Natural killer cell (primary cell): ENCODE data around the gene ACCSL. TPM values are rescaled to one million over a fixed set of nuclear protein-coding genes. Genes with fewer than 3 reads are reported as not detected.

ENCODE experiments used
- ATAC-seq, 3 donors: fragments of 150-1000 bp in 2 of 3; fragments of 200-7000 bp in 1 of 3; cut with Tn5 transposase; 1 replicate in 1 of 3; 2 replicates in 2 of 3; pipeline ENCODE4 v1.10.0; 2021; ENCODE audit warnings: mild to moderate bottlenecking in 2 of 3, moderate library complexity in 2 of 3
- DNase-seq, 2 donors: peaks; one replicate each; pipeline versions ENCODE4 v3.0.0 to v3.0.0-alpha.2; 2013 to 2021; ENCODE audit warnings: mixed read lengths in 1 of 2
- H3K27ac ChIP-seq: one replicate; pipeline ENCODE4 v1.5.1; 2013; ENCODE audit warnings: mild to moderate bottlenecking, low read length
- H3K27me3 ChIP-seq: one replicate; pipeline ENCODE4 v1.6.1; 2013; ENCODE audit warnings: low read length; ENCODE audit not compliant: control insufficient read depth, insufficient read depth
- H3K36me3 ChIP-seq: one replicate; pipeline ENCODE4 v1.6.1; 2013; ENCODE audit warnings: low read length; ENCODE audit not compliant: control insufficient read depth, insufficient read depth
- H3K4me1 ChIP-seq: one replicate; pipeline ENCODE4 v1.6.1; 2013; ENCODE audit warnings: low read length; ENCODE audit not compliant: control insufficient read depth, insufficient read depth
- H3K4me3 ChIP-seq: one replicate; pipeline ENCODE4 v1.5.1; 2013; ENCODE audit warnings: low read length
- H3K9me3 ChIP-seq: one replicate; pipeline ENCODE4 v1.6.1; 2013; ENCODE audit warnings: low read length; ENCODE audit not compliant: control insufficient read depth, insufficient read depth
- H3K27ac Mint-ChIP-seq, 2 donors: one replicate each; pipeline ENCODE4 v1.8.0; 2022; ENCODE audit warnings: mild to moderate bottlenecking in 2 of 2, mixed read lengths in 2 of 2, moderate library complexity in 1 of 2
- H3K27me3 Mint-ChIP-seq, 2 donors: one replicate each; pipeline ENCODE4 v1.8.0; 2022; ENCODE audit warnings: low read depth in 2 of 2, mixed read lengths in 2 of 2
- H3K36me3 Mint-ChIP-seq: one replicate; pipeline ENCODE4 v1.8.0; 2022; ENCODE audit warnings: mixed read lengths
- H3K4me1 Mint-ChIP-seq, 2 donors: one replicate each; pipeline ENCODE4 v1.8.0; 2022; ENCODE audit warnings: mixed read lengths in 2 of 2
- H3K4me3 Mint-ChIP-seq: one replicate; pipeline ENCODE4 v1.8.0; 2022; ENCODE audit warnings: mild to moderate bottlenecking, moderate library complexity, mixed read lengths
- H3K9me3 Mint-ChIP-seq, 2 donors: one replicate each; pipeline ENCODE4 v1.8.0; 2022; ENCODE audit warnings: mixed read lengths in 2 of 2
- CTCF ChIP-seq: fragments of 200-600 bp; IDR thresholded peaks from one replicate; pipeline ENCODE4 v1.8.0; 2022; ENCODE audit warnings: antibody characterized with exemption
- WGBS: methylation state at CpG from one replicate; pipeline ENCODE4 v1.1.7; 2013; ENCODE audit warnings: missing lambda C conversion rate; ENCODE audit not compliant: insufficient coverage; 5-methylcytosine and 5-hydroxymethylcytosine counted together
- intact Hi-C: fragments of 100-400 bp; cut with micrococcal nuclease; formaldehyde crosslinking; loops from one replicate; pipeline ENCODE4 v1.14.2; 2022
- total RNA-seq, 4 donors: library from RNA; stranded (reverse); fragments of 120-200 nt in 1 of 4; gene quantifications; one replicate each; pipeline versions ENCODE4 v1.2.3 to v1.2.4, GENCODE V29; 2013 to 2022

The ACCSL gene
- total RNA-seq, 3 donors from 2014 or later (not counting 1 experiment from before 2014, with no cell fraction given): not detected

GRCh38 chr11:44028401-44028800, 19.4 kb upstream of the ACCSL start:
- Histone ChIP-seq H3K9me3 (no peaks in the 10 kb centered on the region), H3K36me3 (no peaks in the 10 kb centered on the region), H3K4me1 (no peaks in the 10 kb centered on the region), H3K27me3 (no peaks in the 10 kb centered on the region), H3K27ac (no peak overlapping the region), H3K4me3 (no peak overlapping the region)
- no peak for TF ChIP-seq CTCF
- WGBS: 100% methylated on average over 1 of the region's 1 CpG
- no peak for DNase-seq
- ATAC-seq: no peak
- Mint-ChIP-seq H3K36me3 (peaks cover 8% of the 10 kb centered on the region), H3K27ac (no peak overlapping the region), H3K27me3 (peaks cover 19 to 62% of the 10 kb centered on the region in 2 donors), H3K9me3 (no peaks in the 10 kb centered on the region), H3K4me1 (no peaks in the 10 kb centered on the region), H3K4me3 (no peak overlapping the region)
- intact Hi-C loops: no loop called here

- ATAC-seq (no peak), DNase-seq (no peak)
- Mint-ChIP-seq H3K4me3 (no peak overlapping the region), H3K27me3 (peaks cover 19 to 56% of the 10 kb centered on the region in 2 donors), H3K4me1 (no peaks in the 10 kb centered on the region), H3K9me3 (no peaks in the 10 kb centered on the region), H3K27ac (no peak overlapping the region), H3K36me3 (peaks cover 8% of the 10 kb centered on the region)
- no peaks in the 10 kb centered on the region for H3K36me3 ChIP-seq
- 90% methylated on average over 3 of the region's 3 CpGs for WGBS
- H3K27me3 ChIP-seq: no peaks in the 10 kb centered on the region
- no peaks in the 10 kb centered on the region for H3K4me1 ChIP-seq
- no peak for TF ChIP-seq CTCF
- intact Hi-C loops: no loop called here
- no peaks in the 10 kb centered on the region for H3K9me3 ChIP-seq
- H3K27ac ChIP-seq: no peak overlapping the region
- no peak overlapping the region for H3K4me3 ChIP-seq
These were observed 18.8 kb upstream of the ACCSL start for GRCh38 chr11:44028816-44029506.

- intact Hi-C loops: no loop called here
- TF ChIP-seq CTCF: no peak
- H3K27me3 Mint-ChIP-seq: peaks cover 15 to 51% of the 10 kb centered on the region in 2 donors
- no peaks in the 10 kb centered on the region for H3K9me3 ChIP-seq
- no peaks in the 10 kb centered on the region for H3K4me1 Mint-ChIP-seq
- H3K27ac Mint-ChIP-seq: no peak overlapping the region
- no peaks in the 10 kb centered on the region for H3K36me3 ChIP-seq
- H3K27me3 ChIP-seq: no peaks in the 10 kb centered on the region
- no peaks in the 10 kb centered on the region for H3K9me3 Mint-ChIP-seq
- no peak for DNase-seq
- no peak for ATAC-seq
- H3K4me3 Mint-ChIP-seq: no peak overlapping the region
- H3K4me1 ChIP-seq: no peaks in the 10 kb centered on the region
- H3K4me3 ChIP-seq: no peak overlapping the region
- 100% methylated on average over 1 of the region's 1 CpG for WGBS
- peaks cover 8% of the 10 kb centered on the region for H3K36me3 Mint-ChIP-seq
- no peak overlapping the region for H3K27ac ChIP-seq
These were observed 18.3 kb upstream of the ACCSL start for GRCh38 chr11:44029507-44029845.
